Measurements from ENCODE around the gene IFRD2. TPM values are rescaled to one million over a fixed set of nuclear protein-coding genes. Genes with fewer than 3 reads are reported as not detected.

IFRD2 gene
- total RNA-seq, 6 experiments from 2014 or later: 71.2 to 102 (median 74.6) TPM

DNA sequence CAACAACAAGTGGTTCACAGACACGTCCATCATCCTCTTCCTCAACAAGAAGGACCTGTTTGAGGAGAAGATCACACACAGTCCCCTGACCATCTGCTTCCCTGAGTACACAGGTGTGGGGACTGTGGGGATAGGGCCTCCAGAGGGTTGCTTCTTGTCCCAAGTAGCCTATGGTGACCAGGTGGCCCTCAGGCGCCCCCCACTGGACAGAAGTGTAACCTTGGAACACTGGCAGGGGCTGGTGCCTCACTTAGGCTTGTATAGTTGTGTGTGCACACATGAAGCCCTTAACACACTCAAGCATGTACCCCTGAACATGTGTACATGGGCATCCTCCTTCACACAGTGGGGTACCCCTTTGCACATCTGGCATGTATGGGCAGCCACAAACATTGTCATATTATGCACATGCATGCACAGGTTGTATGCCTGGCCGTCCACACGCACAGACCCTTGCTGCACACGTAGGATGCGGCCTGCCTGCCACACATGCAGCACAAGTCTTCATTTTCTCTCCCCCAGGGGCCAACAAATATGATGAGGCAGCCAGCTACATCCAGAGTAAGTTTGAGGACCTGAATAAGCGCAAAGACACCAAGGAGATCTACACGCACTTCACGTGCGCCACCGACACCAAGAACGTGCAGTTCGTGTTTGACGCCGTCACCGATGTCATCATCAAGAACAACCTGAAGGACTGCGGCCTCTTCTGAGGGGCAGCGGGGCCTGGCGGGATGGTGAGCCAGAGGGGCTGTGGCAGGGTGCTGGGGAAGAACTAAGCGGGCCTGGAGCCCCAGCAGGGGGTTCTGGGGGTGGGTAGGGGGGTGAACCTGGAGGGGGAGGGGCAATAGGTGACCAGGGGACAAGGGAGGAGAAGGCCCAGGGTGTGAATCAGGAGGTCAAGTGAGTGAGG is 35.0 kb downstream of the IFRD2 start:
- DNase-seq: no peak
- H3K36me3 Mint-ChIP-seq (ENCODE audit: low read depth): peaks cover 13% of the 10 kb centered on the region
- H3K4me1 Mint-ChIP-seq (ENCODE audit: low read depth): peaks cover 26% of the 10 kb centered on the region
- no peak overlapping the region for H3K4me3 Mint-ChIP-seq
- peak overlapping the region; percentile 26 for H3K27ac Mint-ChIP-seq
- H3K27me3 Mint-ChIP-seq (ENCODE audit: insufficient read depth): peaks cover 2% of the 10 kb centered on the region; the same call in 1 of the 2 replicates
- H3K9me3 Mint-ChIP-seq: no peaks in the 10 kb centered on the region
- TF ChIP-seq, protein P1, sequence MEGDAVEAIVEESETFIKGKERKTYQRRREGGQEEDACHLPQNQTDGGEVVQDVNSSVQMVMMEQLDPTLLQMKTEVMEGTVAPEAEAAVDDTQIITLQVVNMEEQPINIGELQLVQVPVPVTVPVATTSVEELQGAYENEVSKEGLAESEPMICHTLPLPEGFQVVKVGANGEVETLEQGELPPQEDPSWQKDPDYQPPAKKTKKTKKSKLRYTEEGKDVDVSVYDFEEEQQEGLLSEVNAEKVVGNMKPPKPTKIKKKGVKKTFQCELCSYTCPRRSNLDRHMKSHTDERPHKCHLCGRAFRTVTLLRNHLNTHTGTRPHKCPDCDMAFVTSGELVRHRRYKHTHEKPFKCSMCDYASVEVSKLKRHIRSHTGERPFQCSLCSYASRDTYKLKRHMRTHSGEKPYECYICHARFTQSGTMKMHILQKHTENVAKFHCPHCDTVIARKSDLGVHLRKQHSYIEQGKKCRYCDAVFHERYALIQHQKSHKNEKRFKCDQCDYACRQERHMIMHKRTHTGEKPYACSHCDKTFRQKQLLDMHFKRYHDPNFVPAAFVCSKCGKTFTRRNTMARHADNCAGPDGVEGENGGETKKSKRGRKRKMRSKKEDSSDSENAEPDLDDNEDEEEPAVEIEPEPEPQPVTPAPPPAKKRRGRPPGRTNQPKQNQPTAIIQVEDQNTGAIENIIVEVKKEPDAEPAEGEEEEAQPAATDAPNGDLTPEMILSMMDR (IDR thresholded peaks at IDR 0.05): peak; percentile 81

DNA sequence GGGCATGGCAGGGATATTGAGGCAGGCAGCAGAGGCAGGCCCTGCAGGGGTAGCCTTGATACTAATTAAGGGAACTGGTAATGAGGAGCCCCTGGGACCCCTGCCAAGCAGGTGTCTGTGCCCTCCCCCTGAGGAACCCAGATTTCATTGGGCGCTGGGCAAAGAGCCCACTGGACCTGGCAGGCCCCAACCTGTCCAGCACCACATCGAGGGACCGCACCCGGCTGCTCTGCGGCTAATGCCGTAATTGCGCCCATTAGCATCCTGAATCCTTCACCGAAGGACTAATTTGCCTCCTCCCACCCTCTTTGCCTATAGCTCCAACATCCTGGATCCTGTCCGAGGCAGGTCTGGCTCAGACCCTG is 37.0 kb downstream of the IFRD2 start:
- H3K9me3 Mint-ChIP-seq: no peaks in the 10 kb centered on the region
- H3K27ac Mint-ChIP-seq: peak overlapping the region; percentile 82
- H3K36me3 Mint-ChIP-seq (ENCODE audit: low read depth): peaks cover 21% of the 10 kb centered on the region

DNA sequence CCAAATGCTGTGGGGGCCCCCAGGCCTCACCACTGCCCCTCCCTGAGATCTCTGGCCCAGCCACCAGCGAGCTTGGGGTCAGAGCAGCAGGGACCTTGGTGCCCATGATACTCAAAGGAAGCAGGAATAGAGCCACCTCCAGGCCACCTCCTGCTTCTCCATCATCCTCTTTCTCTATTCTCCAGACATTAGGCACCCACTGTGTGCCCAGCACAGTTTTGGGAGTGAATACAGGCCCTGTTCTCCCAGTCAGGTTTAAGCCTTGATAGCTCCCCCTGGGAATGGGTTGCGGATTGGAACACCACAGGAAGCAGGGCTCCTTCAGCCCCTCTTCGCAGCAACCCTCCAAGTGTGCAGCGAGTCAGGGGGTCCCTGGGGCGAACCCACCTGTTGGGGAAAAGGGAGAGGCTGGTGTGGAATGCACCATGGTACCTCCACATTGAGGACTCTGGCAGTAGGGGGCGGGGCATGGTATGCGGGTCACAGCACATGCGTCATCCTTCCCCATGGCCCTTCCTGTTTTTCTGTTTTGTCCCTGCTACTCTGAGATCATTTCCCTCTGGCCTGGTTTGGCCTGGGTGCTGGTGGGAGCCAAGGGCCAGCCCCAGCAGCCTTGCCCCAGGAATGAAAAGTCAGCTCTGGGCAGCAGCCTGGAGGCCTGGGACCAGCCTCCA is 37.5 kb downstream of the IFRD2 start:
- H3K4me3 Mint-ChIP-seq: no peak overlapping the region
- H3K27ac Mint-ChIP-seq: peak overlapping the region; percentile 82
- H3K36me3 Mint-ChIP-seq (ENCODE audit: low read depth): peaks cover 24% of the 10 kb centered on the region
- H3K27me3 Mint-ChIP-seq (ENCODE audit: insufficient read depth): peaks cover 5% of the 10 kb centered on the region; the same call in 1 of the 2 replicates
- H3K4me1 Mint-ChIP-seq (ENCODE audit: low read depth): peaks cover 41% of the 10 kb centered on the region
- DNase-seq: no peak
- H3K9me3 Mint-ChIP-seq: no peaks in the 10 kb centered on the region
- TF ChIP-seq, protein P1 (IDR thresholded peaks at IDR 0.05): peak; percentile 31; the same call in 1 of the 2 replicates

More for the DNA sequence above, 37.0 kb downstream of the IFRD2 start:
- Mint-ChIP-seq H3K27me3 (ENCODE audit: insufficient read depth) (peaks cover 4% of the 10 kb centered on the region; the same call in 1 of the 2 replicates), H3K4me3 (no peak overlapping the region), H3K4me1 (ENCODE audit: low read depth) (peaks cover 37% of the 10 kb centered on the region)
- TF ChIP-seq, protein P1 (IDR thresholded peaks at IDR 0.05): no peak
- no peak for DNase-seq

DNA sequence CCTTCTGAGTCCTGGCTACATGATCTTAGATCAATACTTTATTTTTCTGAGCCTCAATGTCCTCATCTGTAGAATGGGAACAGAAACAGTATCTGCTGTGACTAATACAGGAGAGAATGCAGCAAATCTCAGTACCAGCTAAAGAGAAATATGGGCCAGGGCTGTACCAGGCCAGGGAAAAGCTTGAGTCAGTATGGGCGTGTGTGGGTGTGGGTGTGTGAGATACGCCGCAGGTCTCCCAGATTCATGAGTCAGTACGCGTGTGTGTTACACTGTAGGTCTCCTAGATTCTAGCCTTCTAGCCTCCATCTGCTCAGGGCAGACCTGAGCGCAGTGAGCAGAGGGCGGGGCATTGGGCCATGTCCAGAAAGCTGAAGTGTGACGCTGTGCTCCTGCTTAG is 41.0 kb downstream of the IFRD2 start:
- DNase-seq: peak; percentile 97
- Mint-ChIP-seq H3K27me3 (ENCODE audit: insufficient read depth) (peaks cover 7% of the 10 kb centered on the region; the same call in 1 of the 2 replicates), H3K36me3 (ENCODE audit: low read depth) (peaks cover 19% of the 10 kb centered on the region), H3K9me3 (no peaks in the 10 kb centered on the region), H3K4me3 (peak overlapping the region; percentile 63), H3K4me1 (ENCODE audit: low read depth) (peaks cover 70% of the 10 kb centered on the region), H3K27ac (peak overlapping the region; percentile 93)
- TF ChIP-seq, protein P1 (IDR thresholded peaks at IDR 0.05): no peak

DNA sequence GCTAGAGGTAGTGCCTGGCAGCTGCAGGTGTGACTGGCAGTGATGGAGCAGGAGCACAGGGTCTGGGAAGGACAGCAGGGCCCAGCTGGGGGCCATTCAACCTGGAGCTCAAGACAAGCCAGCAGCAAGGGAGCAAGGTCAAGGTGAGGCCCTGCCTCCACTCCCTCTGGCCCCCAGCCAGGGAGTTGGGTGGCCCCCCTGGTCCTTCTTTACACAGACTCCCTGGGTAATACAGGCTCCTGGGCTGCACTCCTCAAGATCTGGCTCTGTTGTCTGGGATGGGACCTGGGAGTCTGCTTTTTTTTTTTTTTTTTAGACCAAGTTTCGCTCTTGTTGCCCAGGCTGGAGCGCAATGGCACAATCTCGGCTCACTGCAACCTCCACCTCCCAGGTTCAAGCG is 41.7 kb downstream of the IFRD2 start:
- H3K4me1 Mint-ChIP-seq (ENCODE audit: low read depth): peaks cover 77% of the 10 kb centered on the region
- H3K4me3 Mint-ChIP-seq: no peak overlapping the region
- TF ChIP-seq, protein P1 (IDR thresholded peaks at IDR 0.05): no peak
- peaks cover 7% of the 10 kb centered on the region; the same call in 1 of the 2 replicates for H3K27me3 Mint-ChIP-seq (ENCODE audit: insufficient read depth)
- no peak for DNase-seq
- no peaks in the 10 kb centered on the region for H3K9me3 Mint-ChIP-seq
- peaks cover 19% of the 10 kb centered on the region for H3K36me3 Mint-ChIP-seq (ENCODE audit: low read depth)
- H3K27ac Mint-ChIP-seq: peak overlapping the region; percentile 62
